Measurements from ENCODE around the gene NSD2. TPM values are rescaled to one million over a fixed set of nuclear protein-coding genes. Genes with fewer than 3 reads are reported as not detected.

NSD2 gene
- total and polyA plus RNA-seq, 2 donors (not counting 1 experiment from before 2014, with no cell fraction given): 26.6 to 68.4 TPM

DNA sequence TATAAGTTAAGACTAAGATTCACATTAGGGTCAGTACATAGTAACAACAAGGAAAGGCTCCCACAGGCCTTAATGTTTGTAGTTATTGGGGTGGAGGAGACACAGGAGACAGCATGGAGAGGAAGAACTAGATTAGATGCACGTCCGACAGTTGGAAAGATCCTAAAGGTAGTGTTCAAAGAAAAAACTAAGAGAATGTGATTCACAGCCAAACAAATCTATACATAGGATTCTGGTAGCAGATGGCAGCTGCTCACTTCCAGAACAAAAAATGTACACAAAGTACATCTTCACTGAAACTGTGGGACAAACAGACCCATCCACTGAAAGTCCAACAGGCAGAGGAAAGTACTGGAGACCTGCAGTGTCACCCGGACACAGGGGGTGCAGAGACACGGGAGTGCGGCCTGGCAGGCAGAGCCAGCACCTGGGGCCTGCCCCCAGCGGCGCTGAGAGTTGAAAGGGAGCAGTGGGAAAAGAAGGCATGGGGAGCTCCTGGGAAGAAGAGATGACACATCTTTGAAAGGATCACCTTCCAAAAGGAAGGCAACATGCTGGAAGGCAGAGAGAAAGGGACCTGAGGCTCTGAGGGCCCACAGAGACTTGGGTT, 97.6 kb downstream of the NSD2 start:
- Histone ChIP-seq H3K27me3 (ENCODE audit: control insufficient read depth, insufficient read depth, low read length) (no peaks in the 10 kb centered on the region), H3K4me2 (ENCODE audit: extremely low read depth, insufficient read depth, low read length) (no peak overlapping the region), H4K20me1 (ENCODE audit: control insufficient read depth, extremely low read depth, insufficient read depth, low read length) (no peaks in the 10 kb centered on the region), H3K27ac (ENCODE audit: insufficient read depth, low read length) (no peak overlapping the region), H3K9ac (ENCODE audit: insufficient read depth, low read length) (no peak overlapping the region), H3K79me2 (ENCODE audit: control insufficient read depth, insufficient read depth, low read length) (no peaks in the 10 kb centered on the region), H3K36me3 (ENCODE audit: control insufficient read depth, insufficient read depth, low read length) (peaks cover 14% of the 10 kb centered on the region), H3K4me1 (ENCODE audit: control insufficient read depth, extremely low read depth, insufficient read depth, low read length) (no peaks in the 10 kb centered on the region), H3K4me3 (replicated peaks in 1 of 4; ENCODE audit: control extremely low read depth in 1 of 4, insufficient read depth in 1 of 4, low read depth in 3 of 4, low read length in 4 of 4) (no peak overlapping the region), H2AFZ (ENCODE audit: low read length) (no peak overlapping the region), H3K9me3 (ENCODE audit: control insufficient read depth, insufficient read depth, low read depth, low read length) (no peaks in the 10 kb centered on the region)
- no peak for DNase-seq (ENCODE audit: low read depth in 2 of 2)
- no peak for TF ChIP-seq EZH2 (IDR thresholded peaks at IDR 0.05; ENCODE audit: low read length, missing control alignments)
- TF ChIP-seq, protein P1, sequence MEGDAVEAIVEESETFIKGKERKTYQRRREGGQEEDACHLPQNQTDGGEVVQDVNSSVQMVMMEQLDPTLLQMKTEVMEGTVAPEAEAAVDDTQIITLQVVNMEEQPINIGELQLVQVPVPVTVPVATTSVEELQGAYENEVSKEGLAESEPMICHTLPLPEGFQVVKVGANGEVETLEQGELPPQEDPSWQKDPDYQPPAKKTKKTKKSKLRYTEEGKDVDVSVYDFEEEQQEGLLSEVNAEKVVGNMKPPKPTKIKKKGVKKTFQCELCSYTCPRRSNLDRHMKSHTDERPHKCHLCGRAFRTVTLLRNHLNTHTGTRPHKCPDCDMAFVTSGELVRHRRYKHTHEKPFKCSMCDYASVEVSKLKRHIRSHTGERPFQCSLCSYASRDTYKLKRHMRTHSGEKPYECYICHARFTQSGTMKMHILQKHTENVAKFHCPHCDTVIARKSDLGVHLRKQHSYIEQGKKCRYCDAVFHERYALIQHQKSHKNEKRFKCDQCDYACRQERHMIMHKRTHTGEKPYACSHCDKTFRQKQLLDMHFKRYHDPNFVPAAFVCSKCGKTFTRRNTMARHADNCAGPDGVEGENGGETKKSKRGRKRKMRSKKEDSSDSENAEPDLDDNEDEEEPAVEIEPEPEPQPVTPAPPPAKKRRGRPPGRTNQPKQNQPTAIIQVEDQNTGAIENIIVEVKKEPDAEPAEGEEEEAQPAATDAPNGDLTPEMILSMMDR (conservative IDR thresholded peaks at IDR 0.05 in 1 of 2, IDR thresholded peaks at IDR 0.05 in 1 of 2; ENCODE audit: low read depth in 1 of 2, low read length in 2 of 2): no peak

- DNase-seq (ENCODE audit: low read depth in 2 of 2): no peak
- Histone ChIP-seq H3K9ac (ENCODE audit: insufficient read depth, low read length) (no peak overlapping the region), H3K27me3 (ENCODE audit: control insufficient read depth, insufficient read depth, low read length) (no peaks in the 10 kb centered on the region), H3K36me3 (ENCODE audit: control insufficient read depth, insufficient read depth, low read length) (peaks cover 18% of the 10 kb centered on the region), H3K4me1 (ENCODE audit: control insufficient read depth, extremely low read depth, insufficient read depth, low read length) (no peaks in the 10 kb centered on the region), H2AFZ (ENCODE audit: low read length) (no peak overlapping the region), H3K4me3 (replicated peaks in 1 of 4; ENCODE audit: control extremely low read depth in 1 of 4, insufficient read depth in 1 of 4, low read depth in 3 of 4, low read length in 4 of 4) (no peak overlapping the region), H3K4me2 (ENCODE audit: extremely low read depth, insufficient read depth, low read length) (no peak overlapping the region), H3K27ac (ENCODE audit: insufficient read depth, low read length) (no peak overlapping the region), H4K20me1 (ENCODE audit: control insufficient read depth, extremely low read depth, insufficient read depth, low read length) (no peaks in the 10 kb centered on the region), H3K9me3 (ENCODE audit: control insufficient read depth, insufficient read depth, low read depth, low read length) (no peaks in the 10 kb centered on the region), H3K79me2 (ENCODE audit: control insufficient read depth, insufficient read depth, low read length) (no peaks in the 10 kb centered on the region)
- TF ChIP-seq EZH2 (IDR thresholded peaks at IDR 0.05; ENCODE audit: low read length, missing control alignments): no peak
- TF ChIP-seq, protein P1 (conservative IDR thresholded peaks at IDR 0.05 in 1 of 2, IDR thresholded peaks at IDR 0.05 in 1 of 2; ENCODE audit: low read depth in 1 of 2, low read length in 2 of 2): no peak
Observed at GRCh38 chr4:1969928-1970723, 98.9 kb downstream of the NSD2 start.

DNA sequence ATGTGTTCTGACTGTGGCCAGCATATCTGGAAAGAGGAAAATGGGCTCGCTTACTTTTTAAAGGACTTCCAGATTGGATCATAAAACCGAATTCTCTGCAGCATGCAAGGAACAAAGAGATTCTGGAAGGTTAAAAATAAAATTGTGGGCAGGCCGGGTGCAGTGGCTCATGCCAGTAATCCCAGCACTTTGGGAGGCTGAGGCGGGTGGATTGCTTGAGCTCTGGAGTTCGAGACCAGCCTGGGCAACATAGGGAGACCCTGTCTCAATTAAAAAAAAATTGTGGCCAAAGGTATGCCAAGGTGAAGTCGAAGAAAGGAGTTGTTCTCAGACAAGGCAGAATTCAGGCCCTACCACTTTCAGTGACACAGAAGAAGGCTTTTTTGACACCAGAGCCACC, 99.7 kb downstream of the NSD2 start:
- Histone ChIP-seq H3K4me3 (replicated peaks in 1 of 4; ENCODE audit: control extremely low read depth in 1 of 4, insufficient read depth in 1 of 4, low read depth in 3 of 4, low read length in 4 of 4) (no peak overlapping the region), H3K4me2 (ENCODE audit: extremely low read depth, insufficient read depth, low read length) (no peak overlapping the region), H3K27me3 (ENCODE audit: control insufficient read depth, insufficient read depth, low read length) (no peaks in the 10 kb centered on the region), H4K20me1 (ENCODE audit: control insufficient read depth, extremely low read depth, insufficient read depth, low read length) (no peaks in the 10 kb centered on the region), H3K79me2 (ENCODE audit: control insufficient read depth, insufficient read depth, low read length) (no peaks in the 10 kb centered on the region), H3K27ac (ENCODE audit: insufficient read depth, low read length) (no peak overlapping the region), H3K9ac (ENCODE audit: insufficient read depth, low read length) (no peak overlapping the region), H3K4me1 (ENCODE audit: control insufficient read depth, extremely low read depth, insufficient read depth, low read length) (no peaks in the 10 kb centered on the region), H3K36me3 (ENCODE audit: control insufficient read depth, insufficient read depth, low read length) (peaks cover 24% of the 10 kb centered on the region), H2AFZ (ENCODE audit: low read length) (no peak overlapping the region), H3K9me3 (ENCODE audit: control insufficient read depth, insufficient read depth, low read depth, low read length) (no peaks in the 10 kb centered on the region)
- TF ChIP-seq, protein P1 (conservative IDR thresholded peaks at IDR 0.05 in 1 of 2, IDR thresholded peaks at IDR 0.05 in 1 of 2; ENCODE audit: low read depth in 1 of 2, low read length in 2 of 2): no peak
- no peak for TF ChIP-seq EZH2 (IDR thresholded peaks at IDR 0.05; ENCODE audit: low read length, missing control alignments)
- DNase-seq (ENCODE audit: low read depth in 2 of 2): no peak

Data from fibroblast of lung (primary cell).